GM12878 (cell line): ENCODE data around the gene PIK3C3. TPM values are rescaled to one million over a fixed set of nuclear protein-coding genes. Genes with fewer than 3 reads are reported as not detected.

Source experiments
- ATAC-seq: fragments of 200-7000 bp; cut with Tn5 transposase; 3 replicates; pipeline ENCODE4 v1.9.1; 2020; ENCODE audit warnings: mild to moderate bottlenecking, moderate library complexity
- BruUV-seq: library from RNA; stranded (reverse); fragments of 400-500 nt; replicated peaks from 2 replicates; lab custom pipeline; 2021; lab: Mats Ljungman, UMichigan
- CTCF ChIA-PET: fragments of 300-600 bp; sonication (Branson Sonifier 250); formaldehyde crosslinking; extraction: SDS; loops from one replicate; lab custom pipeline; 2021; ENCODE audit warnings: inconsistent platforms; lab: Yijun Ruan, JAX
- POLR2A ChIA-PET: fragments of 350-600 bp; formaldehyde crosslinking; extraction: SDS; loops from one replicate; lab custom pipeline; 2021; ENCODE audit warnings: inconsistent platforms; lab: Charles Lee
- RAD21 ChIA-PET: fragments of 300-600 bp; sonication (Branson Sonifier 250); formaldehyde crosslinking; loops from one replicate; lab custom pipeline; 2023; ENCODE audit warnings: antibody characterized with exemption; ENCODE audit not compliant: unreplicated experiment; lab: Charles Lee
- SMC1A ChIA-PET: fragments of 300-600 bp; sonication (Branson Sonifier 250); formaldehyde crosslinking; loops from one replicate; lab custom pipeline; 2023; ENCODE audit not compliant: unreplicated experiment, uncharacterized antibody; lab: Charles Lee
- DNase-seq: peaks from one replicate; pipeline ENCODE4 v3.0.0-alpha.2; 2011; ENCODE audit warnings: low read depth, low spot score
- FAIRE-seq: peaks from 3 replicates; lab custom pipeline; 2011; peaks lifted over from hg19 to GRCh38; lab: Jason Lieb, UNC
- H2AFZ ChIP-seq: 2 replicates; pipeline ENCODE4 v1.6.0; 2011; ENCODE audit warnings: low read depth, low read length, control low read depth; ENCODE audit not compliant: control insufficient read depth
- H3K27ac ChIP-seq: 2 replicates; pipeline ENCODE4 v1.5.1; 2011; ENCODE audit warnings: control low read depth; ENCODE audit not compliant: control insufficient read depth, insufficient read depth
- H3K27me3 ChIP-seq, 2 experiments: replicated peaks in 1 of 2; 2 replicates each; pipeline versions ENCODE4 v1.6.0 to v1.6.1; 2011; ENCODE audit warnings: low read length in 1 of 2; ENCODE audit not compliant: control insufficient read depth in 2 of 2, insufficient read depth in 2 of 2
- H3K36me3 ChIP-seq, 2 experiments: 2 replicates each; pipeline ENCODE4 v1.5.1; 2011; ENCODE audit warnings: low read length in 1 of 2; ENCODE audit not compliant: control insufficient read depth in 2 of 2, insufficient read depth in 2 of 2
- H3K4me1 ChIP-seq: 2 replicates; pipeline ENCODE4 v1.6.1; 2011; ENCODE audit warnings: mild to moderate bottlenecking, low read length, moderate library complexity, mixed read lengths; ENCODE audit not compliant: control insufficient read depth, insufficient read depth
- H3K4me2 ChIP-seq: 2 replicates; pipeline ENCODE4 v1.6.0; 2011; ENCODE audit warnings: control low read depth; ENCODE audit not compliant: control insufficient read depth, insufficient read depth
- H3K4me3 ChIP-seq: fragments of 200-600 bp; sonication (generic); 2 replicates; pipeline ENCODE4 v1.5.1; 2016
- H3K79me2 ChIP-seq: 2 replicates; pipeline ENCODE4 v1.6.0; 2011; ENCODE audit warnings: low read length; ENCODE audit not compliant: control insufficient read depth, insufficient read depth
- H3K9ac ChIP-seq: 2 replicates; pipeline ENCODE4 v1.8.0; 2011; ENCODE audit warnings: low read length, control low read depth, mixed read lengths; ENCODE audit not compliant: control insufficient read depth, insufficient read depth
- H3K9me3 ChIP-seq: replicated peaks from 3 replicates; pipeline ENCODE4 v1.5.1; 2011; ENCODE audit warnings: mild to moderate bottlenecking, low read length; ENCODE audit not compliant: control insufficient read depth, insufficient read depth
- H4K20me1 ChIP-seq: 2 replicates; pipeline ENCODE4 v1.6.0; 2011; ENCODE audit not compliant: control insufficient read depth, insufficient read depth
- ATF7 ChIP-seq: fragments of 450-650 bp; IDR thresholded peaks from 2 replicates; pipeline ENCODE4 v1.6.1; 2016; ENCODE audit warnings: low read depth, mild to moderate bottlenecking
- BHLHE40 ChIP-seq, 2 experiments: fragments of 450-650 bp in 1 of 2; IDR thresholded peaks; 2 replicates each; pipeline ENCODE4 v1.6.1; 2011 to 2017; ENCODE audit warnings: low read depth in 2 of 2, borderline replicate concordance in 1 of 2, improper control_type of control experiment in 1 of 2, low read length in 1 of 2, mild to moderate bottlenecking in 1 of 2
- BMI1 ChIP-seq: fragments of 450-650 bp; IDR thresholded peaks from 2 replicates; pipeline ENCODE4 v1.6.1; 2016; ENCODE audit warnings: mild to moderate bottlenecking, moderate library complexity, borderline replicate concordance
- CBX3 ChIP-seq: fragments of 200-600 bp; sonication (generic); IDR thresholded peaks from 2 replicates; pipeline ENCODE4 v1.6.1; 2016; ENCODE audit warnings: low read depth, borderline replicate concordance
- CHD1 ChIP-seq: IDR thresholded peaks from 2 replicates; pipeline ENCODE4 v1.6.1; 2012; ENCODE audit warnings: low read depth, low read length, improper control_type of control experiment
- ETV6 ChIP-seq, 2 experiments: fragments of 450-650 bp in 1 of 2; IDR thresholded peaks in 1 of 2; conservative IDR thresholded peaks in 1 of 2; 2 replicates each; pipeline ENCODE4 v1.6.1; 2014; ENCODE audit warnings: antibody characterized with exemption in 1 of 2, borderline replicate concordance in 1 of 2, low read depth in 1 of 2, mild to moderate bottlenecking in 1 of 2, moderate library complexity in 1 of 2
- JUND ChIP-seq: IDR thresholded peaks from 2 replicates; pipeline ENCODE4 v1.6.1; 2012; ENCODE audit warnings: low read depth, mild to moderate bottlenecking, low read length, improper control_type of control experiment, moderate library complexity
- NFXL1 ChIP-seq: fragments of 450-650 bp; IDR thresholded peaks from 2 replicates; pipeline ENCODE4 v1.6.1; 2017; ENCODE audit warnings: antibody characterized with exemption, mild to moderate bottlenecking, borderline replicate concordance
- NR2F1 ChIP-seq: fragments of 450-650 bp; conservative IDR thresholded peaks from 2 replicates; pipeline ENCODE4 v1.6.1; 2017; ENCODE audit warnings: mild to moderate bottlenecking
- NRF1 ChIP-seq: conservative IDR thresholded peaks from 2 replicates; pipeline ENCODE4 v1.6.1; 2011; ENCODE audit warnings: mild to moderate bottlenecking, low read depth, low read length, improper control_type of control experiment
- POLR2AphosphoS2 ChIP-seq: IDR thresholded peaks from 2 replicates; pipeline ENCODE4 v1.6.1; 2011; ENCODE audit warnings: low read depth, mild to moderate bottlenecking, low read length, improper control_type of control experiment, moderate library complexity
- POU2F2 ChIP-seq: IDR thresholded peaks from 3 replicates; pipeline ENCODE4 v1.6.1; 2011; ENCODE audit warnings: low read depth, mild to moderate bottlenecking, low read length, borderline replicate concordance
- RAD21 ChIP-seq: IDR thresholded peaks from 2 replicates; pipeline ENCODE4 v1.6.1; 2011; ENCODE audit warnings: mild to moderate bottlenecking, low read depth, low read length, moderate library complexity; ENCODE audit not compliant: insufficient read depth
- SMC3 ChIP-seq: IDR thresholded peaks from 2 replicates; pipeline ENCODE4 v1.6.1; 2011; ENCODE audit warnings: low read length, improper control_type of control experiment, borderline replicate concordance
- STAT3 ChIP-seq: IDR thresholded peaks from 2 replicates; pipeline ENCODE4 v1.6.1; 2011; ENCODE audit warnings: low read depth, low read length, improper control_type of control experiment
- WGBS: methylation state at CpG from one replicate; pipeline ENCODE4 v1.1.6; 2016; ENCODE audit warnings: low lambda C conversion rate; ENCODE audit not compliant: insufficient replicate concordance, insufficient coverage; ENCODE audit errors: missing lambda C conversion rate; 5-methylcytosine and 5-hydroxymethylcytosine counted together
- in situ Hi-C: fragments of 300-500 bp; cut with MboI; formaldehyde crosslinking; loops from 9 replicates; pipeline ENCODE4 v1.14.3; 2018; ENCODE audit warnings: mixed read lengths
- intact Hi-C: fragments of 100-400 bp; cut with micrococcal nuclease; formaldehyde crosslinking; loops from one replicate; pipeline ENCODE4 v1.14.2; 2022; ENCODE audit not compliant: unreplicated experiment
- polyA plus RNA-seq, 11 experiments: library from polyadenylated mRNA; depleted of rRNA in 4 of 11; unstranded in 6 of 11; stranded (reverse) in 5 of 11; fragments of >200 nt; fragmentation: Nextera tagmentation in 4 of 11; fragmentation: Illumina TruSeq in 1 of 11; extraction: Ambion mirVana in 4 of 11; extraction: Trizol in 1 of 11; gene quantifications; 1 replicate in 1 of 11; 2 replicates in 10 of 11; pipeline versions ENCODE4 v1.2.1 to v1.2.3, GENCODE V29; 2011 to 2016; ENCODE audit warnings: inconsistent platforms in 2 of 11, missing spikeins in 2 of 11, low read depth in 1 of 11
- total RNA-seq, 4 experiments: library from RNA; depleted of rRNA in 3 of 4; stranded (reverse); fragments of >200 nt in 3 of 4; fragmentation: Illumina TruSeq in 1 of 4; extraction: Trizol in 1 of 4; gene quantifications; 2 replicates each; pipeline versions ENCODE4 v1.2.1 to v1.2.3, GENCODE V29; 2013 to 2021
- TF ChIP-seq, protein P1 (sequence below): IDR thresholded peaks from 2 replicates; pipeline ENCODE4 v1.6.1; 2012; ENCODE audit warnings: mild to moderate bottlenecking, low read depth, low read length
- TF ChIP-seq, protein P2 (sequence below): fragments of 450-650 bp; IDR thresholded peaks from 2 replicates; pipeline ENCODE4 v1.6.1; 2018; ENCODE audit warnings: borderline replicate concordance, mild to moderate bottlenecking; ENCODE audit not compliant: partially characterized antibody

The PIK3C3 gene
- total and polyA plus RNA-seq, 10 of the 15 experiments (the other 5 are each of a cell fraction or from before 2014, with no cell fraction given), result 14.4 to 131 (median 32.4) TPM

DNA sequence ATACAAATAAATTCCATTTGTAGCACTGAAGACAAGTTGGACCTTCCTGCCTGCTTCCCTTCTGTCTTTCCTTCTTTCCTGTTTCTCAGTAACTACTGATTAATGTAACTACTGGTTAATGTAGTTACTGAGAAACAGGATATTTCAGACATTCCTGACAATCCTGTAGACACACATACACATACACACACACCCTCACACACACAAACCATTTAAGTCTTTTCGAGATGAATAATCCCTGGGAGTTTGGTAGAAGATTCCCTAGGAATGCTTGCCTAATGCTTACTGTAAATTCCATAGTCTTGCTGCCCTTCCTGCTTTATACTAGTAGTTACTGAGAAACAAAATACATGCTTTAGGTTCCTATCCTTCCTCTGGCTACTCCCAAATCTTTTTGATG, 83.9 kb downstream of the PIK3C3 start:
- BruUV-seq, result no TSS peak

More for the DNA sequence above, 83.9 kb downstream of the PIK3C3 start:
- intact Hi-C loops (no loop called here), in situ Hi-C loops (no loop called here)
- no peak overlapping the region for H3K4me2 ChIP-seq
- TF ChIP-seq NFXL1, result no peak
- TF ChIP-seq NR2F1, result no peak
- no peak for TF ChIP-seq ETV6 (conservative IDR thresholded peaks at IDR 0.05 in 1 of 2, IDR thresholded peaks at IDR 0.05 in 1 of 2; ENCODE audit: borderline replicate concordance in 1 of 2, low read depth in 1 of 2)
- no peak for TF ChIP-seq BHLHE40 (IDR thresholded peaks at IDR 0.05; ENCODE audit: borderline replicate concordance in 1 of 2, low read depth in 2 of 2, low read length in 1 of 2)
- no peak for TF ChIP-seq STAT3
- TF ChIP-seq POLR2AphosphoS2, result no peak
- TF ChIP-seq NRF1, result no peak
- no peak for TF ChIP-seq JUND
- TF ChIP-seq CHD1, result no peak
- TF ChIP-seq RAD21, result no peak
- no peak for TF ChIP-seq ATF7
- TF ChIP-seq POU2F2, result no peak
- no peak for TF ChIP-seq SMC3
- TF ChIP-seq, protein P1, sequence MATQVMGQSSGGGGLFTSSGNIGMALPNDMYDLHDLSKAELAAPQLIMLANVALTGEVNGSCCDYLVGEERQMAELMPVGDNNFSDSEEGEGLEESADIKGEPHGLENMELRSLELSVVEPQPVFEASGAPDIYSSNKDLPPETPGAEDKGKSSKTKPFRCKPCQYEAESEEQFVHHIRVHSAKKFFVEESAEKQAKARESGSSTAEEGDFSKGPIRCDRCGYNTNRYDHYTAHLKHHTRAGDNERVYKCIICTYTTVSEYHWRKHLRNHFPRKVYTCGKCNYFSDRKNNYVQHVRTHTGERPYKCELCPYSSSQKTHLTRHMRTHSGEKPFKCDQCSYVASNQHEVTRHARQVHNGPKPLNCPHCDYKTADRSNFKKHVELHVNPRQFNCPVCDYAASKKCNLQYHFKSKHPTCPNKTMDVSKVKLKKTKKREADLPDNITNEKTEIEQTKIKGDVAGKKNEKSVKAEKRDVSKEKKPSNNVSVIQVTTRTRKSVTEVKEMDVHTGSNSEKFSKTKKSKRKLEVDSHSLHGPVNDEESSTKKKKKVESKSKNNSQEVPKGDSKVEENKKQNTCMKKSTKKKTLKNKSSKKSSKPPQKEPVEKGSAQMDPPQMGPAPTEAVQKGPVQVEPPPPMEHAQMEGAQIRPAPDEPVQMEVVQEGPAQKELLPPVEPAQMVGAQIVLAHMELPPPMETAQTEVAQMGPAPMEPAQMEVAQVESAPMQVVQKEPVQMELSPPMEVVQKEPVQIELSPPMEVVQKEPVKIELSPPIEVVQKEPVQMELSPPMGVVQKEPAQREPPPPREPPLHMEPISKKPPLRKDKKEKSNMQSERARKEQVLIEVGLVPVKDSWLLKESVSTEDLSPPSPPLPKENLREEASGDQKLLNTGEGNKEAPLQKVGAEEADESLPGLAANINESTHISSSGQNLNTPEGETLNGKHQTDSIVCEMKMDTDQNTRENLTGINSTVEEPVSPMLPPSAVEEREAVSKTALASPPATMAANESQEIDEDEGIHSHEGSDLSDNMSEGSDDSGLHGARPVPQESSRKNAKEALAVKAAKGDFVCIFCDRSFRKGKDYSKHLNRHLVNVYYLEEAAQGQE, result no peak
- TF ChIP-seq BMI1, result no peak
- no peak for TF ChIP-seq CBX3
- TF ChIP-seq, protein P2, sequence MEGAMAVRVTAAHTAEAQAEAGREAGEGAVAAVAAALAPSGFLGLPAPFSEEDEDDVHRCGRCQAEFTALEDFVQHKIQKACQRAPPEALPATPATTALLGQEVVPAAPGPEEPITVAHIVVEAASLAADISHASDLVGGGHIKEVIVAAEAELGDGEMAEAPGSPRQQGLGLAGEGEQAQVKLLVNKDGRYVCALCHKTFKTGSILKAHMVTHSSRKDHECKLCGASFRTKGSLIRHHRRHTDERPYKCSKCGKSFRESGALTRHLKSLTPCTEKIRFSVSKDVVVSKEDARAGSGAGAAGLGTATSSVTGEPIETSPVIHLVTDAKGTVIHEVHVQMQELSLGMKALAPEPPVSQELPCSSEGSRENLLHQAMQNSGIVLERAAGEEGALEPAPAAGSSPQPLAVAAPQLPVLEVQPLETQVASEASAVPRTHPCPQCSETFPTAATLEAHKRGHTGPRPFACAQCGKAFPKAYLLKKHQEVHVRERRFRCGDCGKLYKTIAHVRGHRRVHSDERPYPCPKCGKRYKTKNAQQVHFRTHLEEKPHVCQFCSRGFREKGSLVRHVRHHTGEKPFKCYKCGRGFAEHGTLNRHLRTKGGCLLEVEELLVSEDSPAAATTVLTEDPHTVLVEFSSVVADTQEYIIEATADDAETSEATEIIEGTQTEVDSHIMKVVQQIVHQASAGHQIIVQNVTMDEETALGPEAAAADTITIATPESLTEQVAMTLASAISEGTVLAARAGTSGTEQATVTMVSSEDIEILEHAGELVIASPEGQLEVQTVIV, result no peak
- H3K9me3 ChIP-seq, result no peaks in the 10 kb centered on the region
- H3K79me2 ChIP-seq, result no peaks in the 10 kb centered on the region
- RAD21 ChIA-PET, result interaction anchor here (1.8 kb wide), 1 partner anchor 14 kb away, joined by 7 read pairs; no protein-coding TSS in a partner anchor
- DNase-seq (no peak), ATAC-seq (no peak), FAIRE-seq (no peak)
- H3K9ac ChIP-seq, result no peak overlapping the region
- H3K27ac ChIP-seq, result no peak overlapping the region
- H3K27me3 ChIP-seq, result no peaks in the 10 kb centered on the region
- no peak overlapping the region for H2AFZ ChIP-seq
- H3K4me1 ChIP-seq, result no peaks in the 10 kb centered on the region
- WGBS, result 83% methylated on average over 1 of the region's 1 CpG
- POLR2A ChIA-PET, result no interaction called here
- CTCF ChIA-PET, result interaction anchor here (0.7 to 5.2 kb wide), 3 partner anchors 9 to 13 kb away, joined by 3 to 50 read pairs (median 27); no protein-coding TSS in a partner anchor
- no peak overlapping the region for H3K4me3 ChIP-seq
- no peaks in the 10 kb centered on the region for H4K20me1 ChIP-seq
- H3K36me3 ChIP-seq, result peaks cover 0 to 36% of the 10 kb centered on the region in 2 experiments; a peak in 2 of 4 replicates
- SMC1A ChIA-PET, result interaction anchor here (0.7 kb wide), 1 partner anchor 540 kb away, joined by 3 read pairs; no protein-coding TSS in a partner anchor
